Prostate gland (tissue), 2 donors: Measurements from ENCODE around the gene LPAR5.

Experiments used
- POLR2A ChIP-seq: fragments of 450-650 bp; IDR thresholded peaks from one replicate; pipeline ENCODE4 v1.6.1; 2016; ENCODE audit warnings: antibody characterized with exemption, mild to moderate bottlenecking
- POLR2AphosphoS5 ChIP-seq: sonication (generic); formaldehyde crosslinking; IDR thresholded peaks from one replicate; pipeline ENCODE4 v1.6.1; 2017; ENCODE audit warnings: antibody characterized with exemption
- TF ChIP-seq, protein P1 (sequence below), 4 experiments: fragments of 200-600 bp in 2 of 4; fragments of 450-650 bp in 2 of 4; sonication (generic) in 2 of 4; IDR thresholded peaks; 1 replicate in 3 of 4; 2 replicates in 1 of 4; pipeline ENCODE4 v1.5.1; 2016 to 2019; ENCODE audit warnings: antibody characterized with exemption in 4 of 4, mild to moderate bottlenecking in 2 of 4, moderate library complexity in 2 of 4

DNA sequence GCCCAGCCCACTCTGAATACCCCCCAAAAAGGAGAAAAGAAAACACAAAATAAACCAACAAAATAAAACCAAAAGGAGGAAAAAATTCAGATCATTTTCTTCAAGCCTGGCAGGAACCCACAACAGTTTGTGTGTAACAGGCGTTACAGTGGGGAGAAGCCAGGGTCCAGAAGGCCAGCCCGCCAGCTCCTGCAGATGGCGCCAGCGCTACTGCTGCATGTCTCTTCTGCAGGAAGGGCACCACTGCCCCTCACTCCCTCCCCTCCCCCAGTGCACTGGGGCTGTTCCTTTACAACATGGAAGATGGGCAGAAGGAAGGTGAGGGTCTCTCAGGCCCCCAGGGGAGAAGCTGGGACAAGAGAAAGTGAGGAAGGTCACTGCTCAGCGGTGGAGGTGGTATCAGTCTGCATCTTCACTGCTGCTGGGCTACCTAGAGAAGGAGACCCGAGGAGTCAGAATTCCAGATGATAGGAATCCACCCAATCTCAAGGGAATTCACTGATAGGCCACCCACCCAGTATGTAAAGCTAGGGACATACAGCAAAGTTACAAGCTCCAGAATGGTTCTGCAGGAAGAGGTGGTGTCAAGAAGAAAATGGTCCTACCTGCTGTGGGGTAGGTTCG lies 65.4 kb downstream of the LPAR5 start:
- TF ChIP-seq, protein P1, sequence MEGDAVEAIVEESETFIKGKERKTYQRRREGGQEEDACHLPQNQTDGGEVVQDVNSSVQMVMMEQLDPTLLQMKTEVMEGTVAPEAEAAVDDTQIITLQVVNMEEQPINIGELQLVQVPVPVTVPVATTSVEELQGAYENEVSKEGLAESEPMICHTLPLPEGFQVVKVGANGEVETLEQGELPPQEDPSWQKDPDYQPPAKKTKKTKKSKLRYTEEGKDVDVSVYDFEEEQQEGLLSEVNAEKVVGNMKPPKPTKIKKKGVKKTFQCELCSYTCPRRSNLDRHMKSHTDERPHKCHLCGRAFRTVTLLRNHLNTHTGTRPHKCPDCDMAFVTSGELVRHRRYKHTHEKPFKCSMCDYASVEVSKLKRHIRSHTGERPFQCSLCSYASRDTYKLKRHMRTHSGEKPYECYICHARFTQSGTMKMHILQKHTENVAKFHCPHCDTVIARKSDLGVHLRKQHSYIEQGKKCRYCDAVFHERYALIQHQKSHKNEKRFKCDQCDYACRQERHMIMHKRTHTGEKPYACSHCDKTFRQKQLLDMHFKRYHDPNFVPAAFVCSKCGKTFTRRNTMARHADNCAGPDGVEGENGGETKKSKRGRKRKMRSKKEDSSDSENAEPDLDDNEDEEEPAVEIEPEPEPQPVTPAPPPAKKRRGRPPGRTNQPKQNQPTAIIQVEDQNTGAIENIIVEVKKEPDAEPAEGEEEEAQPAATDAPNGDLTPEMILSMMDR (IDR thresholded peaks at IDR 0.05), result peak in 2 of 4 experiments; percentile 13 to 34
- no peak for TF ChIP-seq POLR2AphosphoS5
- TF ChIP-seq POLR2A, result no peak
